Measurements from ENCODE around the gene GALNT9. TPM values are rescaled to one million over a fixed set of nuclear protein-coding genes. Genes with fewer than 3 reads are reported as not detected.
"Not testable (repeated sequence)": the region's sequence is repeated elsewhere in the genome, so short reads cannot be mapped to it uniquely, and the experiment has no call there.

Gene GALNT9
- total and polyA plus RNA-seq, 7 experiments from 2014 or later = not detected

DNA sequence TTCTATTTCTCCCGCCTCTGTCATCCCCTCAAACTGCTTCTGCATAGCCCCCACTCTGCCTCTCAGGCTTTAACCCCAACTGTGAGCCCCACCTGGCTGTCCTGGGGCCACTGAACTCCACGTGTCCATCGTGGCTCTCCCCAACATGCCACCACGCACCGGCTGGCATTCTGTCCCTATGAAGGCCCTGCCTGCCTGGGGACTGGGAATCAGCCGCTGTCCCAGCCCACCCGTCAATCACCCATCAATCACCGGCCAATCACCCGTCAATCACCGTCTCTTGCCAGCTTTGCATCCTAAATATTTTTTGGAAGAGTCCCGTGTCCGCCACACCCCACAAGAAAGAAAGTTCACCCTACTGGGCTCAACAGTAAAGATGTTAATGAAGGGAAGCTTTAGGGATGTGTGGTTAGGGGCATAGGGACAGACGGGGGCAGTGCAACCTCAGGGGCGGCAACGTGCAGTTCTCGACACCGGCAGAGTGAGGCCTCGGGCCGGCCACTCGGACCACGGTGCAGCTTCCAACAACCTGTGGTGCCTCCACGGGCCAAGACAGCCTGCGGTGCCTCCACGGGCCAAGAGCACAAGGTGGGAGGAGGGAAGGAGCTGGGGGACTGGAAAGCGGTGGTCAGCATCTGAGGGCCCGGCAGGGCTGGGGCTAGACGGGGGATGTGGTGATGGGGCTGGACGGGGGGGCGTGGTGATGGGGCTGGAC lies 85.6 kb downstream of the GALNT9 start:
- ATAC-seq (no peak), DNase-seq (no peak)
- POLR2A ChIA-PET = no interaction called here
- intact Hi-C loops (cut with micrococcal nuclease) = no loop called here
- Mint-ChIP-seq H3K4me3 (peak overlapping the region in 1 of 10 donors; percentile 51), H3K4me1 (peaks cover 0 to 13% (median 8%) of the 10 kb centered on the region in 7 donors), H3K9me3 (peaks cover 0 to 11% (median 0%) of the 10 kb centered on the region in 11 donors), H3K27me3 (peaks cover 0 to 12% (median 0%) of the 10 kb centered on the region in 5 donors), H3K27ac (peak overlapping the region in 2 of 9 donors; percentile 5 to 16), H3K36me3 (no peaks in the 10 kb centered on the region)
- Histone ChIP-seq H3K4me1 (ENCODE audit: control insufficient read depth in 2 of 2, insufficient read depth in 2 of 2, low read length in 2 of 2) (no peaks in the 10 kb centered on the region), H3K27me3 (ENCODE audit: control insufficient read depth in 2 of 2, insufficient read depth in 2 of 2, low read length in 2 of 2) (no peaks in the 10 kb centered on the region), H3K36me3 (ENCODE audit: control insufficient read depth in 2 of 3, insufficient read depth in 3 of 3, low read length in 3 of 3) (no peaks in the 10 kb centered on the region), H3K9me3 (ENCODE audit: control insufficient read depth in 2 of 3, low read length in 3 of 3) (no peaks in the 10 kb centered on the region), H3K4me3 (ENCODE audit: low read length) (no peak overlapping the region), H3K27ac (ENCODE audit: low read depth, low read length) (no peak overlapping the region)
- CTCF ChIA-PET = no interaction called here

DNA sequence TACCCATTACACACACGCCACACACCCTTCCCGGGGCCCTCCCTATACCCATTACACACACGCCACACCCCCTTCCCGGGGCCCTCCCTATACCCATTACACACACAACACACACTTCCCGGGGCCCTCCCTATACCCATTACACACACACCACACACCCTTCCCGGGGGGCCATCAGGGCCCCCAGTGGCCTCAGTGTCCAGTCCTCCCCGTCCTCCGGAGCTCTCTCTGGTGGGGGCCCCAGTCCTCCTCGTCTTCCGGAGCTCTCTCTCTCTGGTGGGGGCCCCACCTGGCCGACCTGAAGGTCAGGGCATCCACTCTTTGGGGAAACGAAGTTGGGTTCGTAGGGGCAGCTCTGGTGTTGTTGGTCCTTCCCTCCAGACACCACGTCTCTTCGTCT lies 86.2 kb downstream of the GALNT9 start:
- Mint-ChIP-seq H3K4me1 (peaks cover 0 to 13% (median 9%) of the 10 kb centered on the region in 7 donors), H3K9me3 (peaks cover 0 to 11% (median 0%) of the 10 kb centered on the region in 11 donors), H3K27ac (peak overlapping the region in 1 of 9 donors; percentile 5)
- H3K4me3 Mint-ChIP-seq; DNase-seq; H3K36me3 Mint-ChIP-seq; H3K4me3 ChIP-seq (ENCODE audit: low read length); POLR2A ChIA-PET; H3K27me3 Mint-ChIP-seq; H3K27ac ChIP-seq (ENCODE audit: low read depth, low read length); H3K4me1 ChIP-seq (ENCODE audit: control insufficient read depth in 2 of 2, insufficient read depth in 2 of 2, low read length in 2 of 2); CTCF ChIA-PET; H3K36me3 ChIP-seq (ENCODE audit: control insufficient read depth in 2 of 3, insufficient read depth in 3 of 3, low read length in 3 of 3); H3K9me3 ChIP-seq (ENCODE audit: control insufficient read depth in 2 of 3, low read length in 3 of 3); intact Hi-C loops (cut with micrococcal nuclease); ATAC-seq; H3K27me3 ChIP-seq (ENCODE audit: control insufficient read depth in 2 of 2, insufficient read depth in 2 of 2, low read length in 2 of 2): not testable (repeated sequence)

DNA sequence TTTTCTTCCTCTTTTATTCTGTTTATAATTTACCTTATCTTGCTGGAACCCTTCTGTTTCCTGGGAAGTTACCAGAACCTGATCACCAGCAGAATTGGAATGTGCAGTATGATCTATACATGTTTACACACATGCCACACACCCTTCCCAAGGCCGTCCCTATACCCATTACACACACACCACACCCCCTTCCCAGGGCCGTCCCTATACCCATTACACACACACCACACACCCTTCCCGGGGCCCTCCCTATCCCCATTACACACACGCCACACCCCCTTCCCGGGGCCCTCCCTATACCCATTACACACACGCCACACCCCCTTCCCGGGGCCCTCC lies 88.8 kb downstream of the GALNT9 start:
- H3K27me3 Mint-ChIP-seq; H3K4me3 ChIP-seq (ENCODE audit: low read length); H3K36me3 Mint-ChIP-seq; H3K9me3 ChIP-seq (ENCODE audit: control insufficient read depth in 2 of 3, low read length in 3 of 3); H3K27ac ChIP-seq (ENCODE audit: low read depth, low read length); H3K4me3 Mint-ChIP-seq; H3K36me3 ChIP-seq (ENCODE audit: control insufficient read depth in 2 of 3, insufficient read depth in 3 of 3, low read length in 3 of 3); DNase-seq; H3K27ac Mint-ChIP-seq; POLR2A ChIA-PET; intact Hi-C loops (cut with micrococcal nuclease); CTCF ChIA-PET; H3K27me3 ChIP-seq (ENCODE audit: control insufficient read depth in 2 of 2, insufficient read depth in 2 of 2, low read length in 2 of 2); H3K4me1 ChIP-seq (ENCODE audit: control insufficient read depth in 2 of 2, insufficient read depth in 2 of 2, low read length in 2 of 2); ATAC-seq: not testable (repeated sequence)
- Mint-ChIP-seq H3K9me3 (peaks cover 0 to 11% (median 0%) of the 10 kb centered on the region in 11 donors), H3K4me1 (peaks cover 0 to 13% (median 10%) of the 10 kb centered on the region in 7 donors)

DNA sequence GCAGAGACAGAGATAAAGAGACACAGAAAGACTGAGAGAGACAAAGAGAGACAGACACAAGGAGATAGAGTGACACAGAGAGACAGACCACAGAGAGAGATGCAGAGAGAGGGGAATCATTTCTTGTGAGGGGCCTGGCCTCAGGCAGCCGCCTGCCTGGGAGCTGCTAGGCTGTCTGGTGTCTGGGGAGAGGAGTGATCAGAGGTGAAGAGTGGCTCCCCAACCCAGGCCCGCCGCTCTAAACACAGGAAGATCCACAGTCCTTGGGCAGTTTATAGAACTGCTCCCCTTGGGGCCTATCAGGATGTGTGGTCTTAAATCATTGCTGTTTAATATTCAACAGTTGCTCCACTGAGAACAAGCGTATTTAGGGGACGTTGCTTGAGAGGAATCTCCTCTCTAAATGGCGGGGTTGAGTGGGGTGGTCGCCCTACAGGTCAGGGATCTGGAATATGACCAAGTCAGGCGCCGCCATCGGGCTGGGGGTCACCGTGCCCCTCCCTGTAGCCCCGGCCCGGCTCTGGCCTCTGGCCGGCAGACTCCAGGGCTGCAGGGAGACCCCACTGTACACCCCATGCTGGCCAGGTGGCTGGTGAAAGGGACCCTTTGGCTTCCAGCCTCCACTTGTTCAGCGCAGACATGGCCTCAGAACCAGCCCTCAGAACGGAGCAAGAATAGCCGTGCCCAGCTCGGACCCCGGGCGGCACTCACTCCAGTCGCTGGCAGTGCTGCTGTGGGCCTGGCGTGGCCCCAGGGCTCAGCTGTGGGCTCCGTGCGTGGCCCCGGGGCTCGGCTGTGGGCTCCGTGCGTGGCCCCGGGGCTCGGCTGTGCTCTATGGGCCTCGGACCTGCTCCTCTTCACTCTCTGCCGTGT lies 89.4 kb downstream of the GALNT9 start:
- no peak for ATAC-seq
- ChIA-PET POLR2A (no interaction called here), CTCF (no interaction called here)
- H3K9me3 Mint-ChIP-seq = peaks cover 0 to 11% (median 0%) of the 10 kb centered on the region in 11 donors
- intact Hi-C loops (cut with micrococcal nuclease) = no loop called here
- H3K4me1 Mint-ChIP-seq = peaks cover 0 to 13% (median 10%) of the 10 kb centered on the region in 7 donors
- Histone ChIP-seq H3K27ac (ENCODE audit: low read depth, low read length) (no peak overlapping the region), H3K9me3 (ENCODE audit: control insufficient read depth in 2 of 3, low read length in 3 of 3) (no peaks in the 10 kb centered on the region), H3K27me3 (ENCODE audit: control insufficient read depth in 2 of 2, insufficient read depth in 2 of 2, low read length in 2 of 2) (no peaks in the 10 kb centered on the region), H3K4me1 (ENCODE audit: control insufficient read depth in 2 of 2, insufficient read depth in 2 of 2, low read length in 2 of 2) (no peaks in the 10 kb centered on the region), H3K36me3 (ENCODE audit: control insufficient read depth in 2 of 3, insufficient read depth in 3 of 3, low read length in 3 of 3) (no peaks in the 10 kb centered on the region), H3K4me3 (ENCODE audit: low read length) (no peak overlapping the region)
- no peak overlapping the region for H3K4me3 Mint-ChIP-seq
- H3K27ac Mint-ChIP-seq = peak overlapping the region in 3 of 9 donors; percentile 23 to 88 (median 51)
- no peak for DNase-seq
- peaks cover 0 to 7% (median 0%) of the 10 kb centered on the region in 5 donors for H3K27me3 Mint-ChIP-seq
- no peaks in the 10 kb centered on the region for H3K36me3 Mint-ChIP-seq

DNA sequence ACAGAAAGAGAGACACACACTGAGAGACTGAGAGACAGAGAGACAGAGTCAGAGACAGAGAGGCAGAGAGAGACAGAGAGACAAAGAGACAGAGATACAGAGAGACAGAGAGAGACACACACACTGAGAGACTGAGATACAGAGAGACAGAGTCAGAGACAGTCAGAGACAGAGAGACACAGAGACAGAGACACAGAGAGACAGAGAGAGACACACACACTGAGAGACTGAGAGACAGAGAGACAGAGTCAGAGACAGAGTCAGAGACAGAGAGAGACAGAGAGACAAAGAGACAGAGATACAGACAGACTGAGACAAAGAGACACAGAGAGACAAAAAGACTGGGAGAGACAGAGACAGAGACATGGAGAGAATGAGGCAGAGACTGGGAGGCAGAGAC lies 90.0 kb downstream of the GALNT9 start:
- peak overlapping the region in 3 of 9 donors; percentile 38 to 88 (median 51) for H3K27ac Mint-ChIP-seq
- POLR2A ChIA-PET = no interaction called here
- DNase-seq = no peak
- H3K4me3 ChIP-seq (ENCODE audit: low read length) = no peak overlapping the region
- H3K4me3 Mint-ChIP-seq = no peak overlapping the region
- H3K36me3 Mint-ChIP-seq = no peaks in the 10 kb centered on the region
- intact Hi-C loops (cut with micrococcal nuclease) = no loop called here
- peaks cover 0 to 11% (median 0%) of the 10 kb centered on the region in 11 donors for H3K9me3 Mint-ChIP-seq
- H3K36me3 ChIP-seq (ENCODE audit: control insufficient read depth in 2 of 3, insufficient read depth in 3 of 3, low read length in 3 of 3) = no peaks in the 10 kb centered on the region
- CTCF ChIA-PET = no interaction called here
- peaks cover 0 to 7% (median 0%) of the 10 kb centered on the region in 5 donors for H3K27me3 Mint-ChIP-seq
- H3K9me3 ChIP-seq (ENCODE audit: control insufficient read depth in 2 of 3, low read length in 3 of 3) = no peaks in the 10 kb centered on the region
- no peaks in the 10 kb centered on the region for H3K4me1 ChIP-seq (ENCODE audit: control insufficient read depth in 2 of 2, insufficient read depth in 2 of 2, low read length in 2 of 2)
- ATAC-seq = no peak
- no peaks in the 10 kb centered on the region for H3K27me3 ChIP-seq (ENCODE audit: control insufficient read depth in 2 of 2, insufficient read depth in 2 of 2, low read length in 2 of 2)
- no peak overlapping the region for H3K27ac ChIP-seq (ENCODE audit: low read depth, low read length)
- H3K4me1 Mint-ChIP-seq = peaks cover 0 to 13% (median 10%) of the 10 kb centered on the region in 7 donors

DNA sequence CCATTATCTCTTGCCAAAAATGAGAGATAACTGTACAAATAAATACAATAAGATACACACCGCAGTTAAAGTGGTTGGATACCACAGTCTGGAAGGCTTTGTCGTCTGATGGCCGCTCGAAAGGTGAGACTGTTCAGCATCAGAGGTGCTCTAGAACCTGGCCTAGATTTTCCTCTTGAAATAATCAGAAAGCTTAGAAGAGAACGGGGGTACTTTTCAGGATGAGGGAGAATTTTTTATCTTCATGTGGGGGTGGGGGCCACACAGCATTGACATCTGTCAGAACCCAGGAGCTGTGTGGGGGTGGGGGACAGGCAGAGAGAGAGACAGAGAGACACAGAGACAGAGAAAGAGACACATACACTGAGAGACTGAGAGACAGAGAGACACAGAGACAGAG lies 90.5 kb downstream of the GALNT9 start:
- no peak overlapping the region for H3K4me3 Mint-ChIP-seq
- Histone ChIP-seq H3K4me3 (ENCODE audit: low read length) (no peak overlapping the region), H3K36me3 (ENCODE audit: control insufficient read depth in 2 of 3, insufficient read depth in 3 of 3, low read length in 3 of 3) (no peaks in the 10 kb centered on the region), H3K4me1 (ENCODE audit: control insufficient read depth in 2 of 2, insufficient read depth in 2 of 2, low read length in 2 of 2) (no peaks in the 10 kb centered on the region), H3K27me3 (ENCODE audit: control insufficient read depth in 2 of 2, insufficient read depth in 2 of 2, low read length in 2 of 2) (no peaks in the 10 kb centered on the region), H3K9me3 (ENCODE audit: control insufficient read depth in 2 of 3, low read length in 3 of 3) (no peaks in the 10 kb centered on the region), H3K27ac (ENCODE audit: low read depth, low read length) (no peak overlapping the region)
- DNase-seq (no peak), ATAC-seq (no peak)
- H3K36me3 Mint-ChIP-seq = no peaks in the 10 kb centered on the region
- H3K27me3 Mint-ChIP-seq = peaks cover 0 to 7% (median 0%) of the 10 kb centered on the region in 5 donors
- CTCF ChIA-PET = no interaction called here
- H3K27ac Mint-ChIP-seq = peak overlapping the region in 1 of 9 donors; percentile 62
- H3K4me1 Mint-ChIP-seq = peaks cover 0 to 12% (median 10%) of the 10 kb centered on the region in 7 donors
- intact Hi-C loops (cut with micrococcal nuclease) = no loop called here
- POLR2A ChIA-PET = no interaction called here
- peaks cover 0 to 10% (median 0%) of the 10 kb centered on the region in 11 donors for H3K9me3 Mint-ChIP-seq

All from naive thymus-derived CD4-positive, alpha-beta T cell (primary cell).